MM.1S (cell line): ENCODE data around the gene MRC1.
"Not testable (repeated sequence)": the region's sequence is repeated elsewhere in the genome, so short reads cannot be mapped to it uniquely, and the experiment has no call there.

ENCODE experiments used
- DNase-seq: peaks from one replicate; pipeline ENCODE4 v3.0.0-alpha.2; 2015
- H2AFZ ChIP-seq: fragments of 300-600 bp; sonication (generic); 2 replicates; pipeline ENCODE4 v1.6.0; 2016; ENCODE audit warnings: antibody characterized with exemption, low read length
- H3F3A ChIP-seq: fragments of 300-600 bp; sonication (generic); 2 replicates; pipeline ENCODE4 v1.6.1; 2016; ENCODE audit warnings: mild to moderate bottlenecking, antibody characterized with exemption, low read length, moderate library complexity, mixed read lengths; ENCODE audit not compliant: insufficient read depth
- H3K27ac ChIP-seq: fragments of 300-600 bp; sonication (generic); 2 replicates; pipeline ENCODE4 v1.5.1; 2016; ENCODE audit warnings: mild to moderate bottlenecking, low read length
- H3K27me3 ChIP-seq: fragments of 300-600 bp; sonication (generic); replicated peaks from 2 replicates; pipeline ENCODE4 v1.6.0; 2016; ENCODE audit warnings: low read length; ENCODE audit not compliant: insufficient read depth
- H3K36me3 ChIP-seq: fragments of 300-600 bp; sonication (generic); replicated peaks from 2 replicates; pipeline ENCODE4 v1.6.1; 2016; ENCODE audit warnings: mild to moderate bottlenecking, low read length, mixed read lengths; ENCODE audit not compliant: insufficient read depth
- H3K4me1 ChIP-seq: fragments of 300-600 bp; sonication (generic); 2 replicates; pipeline ENCODE4 v1.6.1; 2016; ENCODE audit warnings: low read length, mixed read lengths
- H3K4me2 ChIP-seq: fragments of 300-600 bp; sonication (generic); 2 replicates; pipeline ENCODE4 v1.6.0; 2016; ENCODE audit warnings: low read depth, low read length
- H3K4me3 ChIP-seq: fragments of 300-600 bp; sonication (generic); 2 replicates; pipeline ENCODE4 v1.5.1; 2016; ENCODE audit warnings: low read length, mixed read lengths
- H3K79me2 ChIP-seq: fragments of 300-600 bp; sonication (generic); 2 replicates; pipeline ENCODE4 v1.6.1; 2016; ENCODE audit warnings: mixed run types, low read length, mixed read lengths
- H3K9ac ChIP-seq: fragments of 300-600 bp; sonication (generic); 2 replicates; pipeline ENCODE4 v1.6.1; 2016; ENCODE audit warnings: low read length, mixed read lengths
- H3K9me2 ChIP-seq: fragments of 300-600 bp; sonication (generic); replicated peaks from 2 replicates; pipeline ENCODE4 v1.6.1; 2016; ENCODE audit warnings: mild to moderate bottlenecking, low read length, mixed read lengths; ENCODE audit not compliant: insufficient read depth
- H3K9me3 ChIP-seq: fragments of 300-600 bp; sonication (generic); replicated peaks from 2 replicates; pipeline ENCODE4 v1.6.1; 2016; ENCODE audit warnings: mild to moderate bottlenecking, low read length, mixed read lengths; ENCODE audit not compliant: insufficient read depth
- H4K20me1 ChIP-seq: fragments of 300-600 bp; sonication (generic); 2 replicates; pipeline ENCODE4 v1.6.1; 2016; ENCODE audit warnings: mild to moderate bottlenecking, low read length, moderate library complexity, mixed read lengths; ENCODE audit not compliant: insufficient read depth
- EZH2 ChIP-seq: fragments of 300-600 bp; sonication (generic); optimal IDR thresholded peaks from 2 replicates; pipeline ENCODE3; 2017; ENCODE audit warnings: low read depth, mild to moderate bottlenecking, antibody characterized with exemption, low read length, mixed read lengths
- EZH2phosphoT487 ChIP-seq: fragments of 300-600 bp; sonication (generic); IDR thresholded peaks from 2 replicates; pipeline ENCODE4 v1.6.1; 2018; ENCODE audit warnings: antibody characterized with exemption, low read length
- TF ChIP-seq, protein P1 (sequence below): fragments of 300-600 bp; sonication (generic); IDR thresholded peaks from 2 replicates; pipeline ENCODE4 v1.5.1; 2016; ENCODE audit warnings: antibody characterized with exemption, low read length, mixed read lengths

MRC1 gene

GRCh38 chr10:17950726-17951125 is 141.6 kb downstream of the MRC1 start:
- Histone ChIP-seq H3K36me3 (no peaks in the 10 kb centered on the region), H2AFZ (no peak overlapping the region), H4K20me1 (no peaks in the 10 kb centered on the region)

DNA sequence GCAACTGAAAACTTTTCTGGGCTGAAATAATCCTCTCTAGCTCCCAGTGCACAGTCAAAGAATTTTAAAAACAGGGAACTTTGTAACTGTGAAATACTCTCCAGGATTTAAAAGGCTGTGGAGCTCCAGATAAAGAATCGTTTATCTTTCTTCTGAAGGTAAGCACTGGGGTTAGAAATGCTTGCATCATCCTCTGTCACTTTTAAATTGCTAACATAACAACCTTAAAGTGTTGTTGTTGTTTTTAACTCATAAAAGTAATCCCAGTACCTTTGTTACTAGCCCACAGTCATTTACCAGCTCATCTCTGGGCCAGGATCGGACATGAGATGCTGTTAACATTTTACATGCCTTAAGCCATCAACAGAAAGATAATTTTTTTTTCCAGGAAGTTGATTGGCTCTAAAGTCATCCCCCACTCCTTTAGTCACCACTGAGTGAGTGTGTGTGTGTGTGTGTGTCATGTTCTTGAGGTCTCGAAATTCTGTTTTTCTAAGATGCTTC is 142.8 kb downstream of the MRC1 start, which contains the start of gene SLC39A12:
Gene SLC39A12 (plus strand): TSS at position 51 of the 504 bp plus-strand sequence. CDS start 1,359 bp downstream, outside the sequence.
- Histone ChIP-seq H3K36me3 (no peaks in the 10 kb centered on the region), H3K9ac (no peak within 1 kb of the TSS), H3K4me3 (no peak within 1 kb of the TSS), H3K27ac (no peak within 1 kb of the TSS), H3K9me2 (no peaks in the 10 kb centered on the region), H3F3A (no peaks in the 10 kb centered on the region), H3K4me1 (no peaks in the 10 kb centered on the region), H3K79me2 (no peaks in the 10 kb centered on the region), H4K20me1 (no peaks in the 10 kb centered on the region), H3K4me2 (no peak within 1 kb of the TSS), H3K9me3 (no peaks in the 10 kb centered on the region), H2AFZ (no peak within 1 kb of the TSS), H3K27me3 (no peaks in the 10 kb centered on the region)
- DNase-seq, result no peak
- TF ChIP-seq EZH2phosphoT487, result no peak
- TF ChIP-seq, protein P1, sequence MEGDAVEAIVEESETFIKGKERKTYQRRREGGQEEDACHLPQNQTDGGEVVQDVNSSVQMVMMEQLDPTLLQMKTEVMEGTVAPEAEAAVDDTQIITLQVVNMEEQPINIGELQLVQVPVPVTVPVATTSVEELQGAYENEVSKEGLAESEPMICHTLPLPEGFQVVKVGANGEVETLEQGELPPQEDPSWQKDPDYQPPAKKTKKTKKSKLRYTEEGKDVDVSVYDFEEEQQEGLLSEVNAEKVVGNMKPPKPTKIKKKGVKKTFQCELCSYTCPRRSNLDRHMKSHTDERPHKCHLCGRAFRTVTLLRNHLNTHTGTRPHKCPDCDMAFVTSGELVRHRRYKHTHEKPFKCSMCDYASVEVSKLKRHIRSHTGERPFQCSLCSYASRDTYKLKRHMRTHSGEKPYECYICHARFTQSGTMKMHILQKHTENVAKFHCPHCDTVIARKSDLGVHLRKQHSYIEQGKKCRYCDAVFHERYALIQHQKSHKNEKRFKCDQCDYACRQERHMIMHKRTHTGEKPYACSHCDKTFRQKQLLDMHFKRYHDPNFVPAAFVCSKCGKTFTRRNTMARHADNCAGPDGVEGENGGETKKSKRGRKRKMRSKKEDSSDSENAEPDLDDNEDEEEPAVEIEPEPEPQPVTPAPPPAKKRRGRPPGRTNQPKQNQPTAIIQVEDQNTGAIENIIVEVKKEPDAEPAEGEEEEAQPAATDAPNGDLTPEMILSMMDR, result no peak
- TF ChIP-seq EZH2, result no peak

More at GRCh38 chr10:17950726-17951125, 141.6 kb downstream of the MRC1 start:
- Histone ChIP-seq H3K79me2 (no peaks in the 10 kb centered on the region), H3K4me2 (no peak overlapping the region), H3K9me2 (no peaks in the 10 kb centered on the region), H3K4me3 (no peak overlapping the region), H3K27ac (no peak overlapping the region), H3F3A (no peaks in the 10 kb centered on the region), H3K9ac (no peak overlapping the region), H3K27me3 (no peaks in the 10 kb centered on the region), H3K9me3 (no peaks in the 10 kb centered on the region), H3K4me1 (no peaks in the 10 kb centered on the region)
- no peak for DNase-seq
- no peak for TF ChIP-seq EZH2
- TF ChIP-seq EZH2phosphoT487, result no peak
- TF ChIP-seq, protein P1, result no peak

DNA sequence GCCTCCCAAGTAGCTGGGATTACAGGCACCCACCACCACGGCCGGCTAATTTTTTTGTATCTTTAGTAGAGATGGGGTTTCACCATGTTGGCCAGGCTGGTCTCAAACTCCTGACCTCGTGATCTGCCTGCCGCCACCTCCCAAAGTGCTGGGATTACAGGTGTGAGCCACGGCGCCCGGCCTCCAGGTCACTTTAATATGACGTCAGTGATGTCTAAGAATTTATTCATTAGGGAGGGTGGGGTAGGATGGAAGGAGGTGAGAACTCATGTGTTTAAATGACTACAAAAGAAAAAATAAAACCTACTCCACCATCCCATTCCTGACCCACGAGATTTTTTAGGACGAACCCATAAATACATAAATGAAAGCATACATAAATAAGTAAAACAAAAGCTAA is 145.2 kb downstream of the MRC1 start:
- H3K4me1 ChIP-seq, H3K79me2 ChIP-seq, H3K9me2 ChIP-seq, H3K27ac ChIP-seq, DNase-seq, H3K4me3 ChIP-seq, H2AFZ ChIP-seq, H3K9me3 ChIP-seq, H3K36me3 ChIP-seq, H3K27me3 ChIP-seq, H4K20me1 ChIP-seq, H3F3A ChIP-seq, H3K9ac ChIP-seq, H3K4me2 ChIP-seq: not testable (repeated sequence)

GRCh38 chr10:17954861-17955260 is 145.7 kb downstream of the MRC1 start:
- no peak overlapping the region for H3K9ac ChIP-seq
- no peak overlapping the region for H3K4me3 ChIP-seq
- TF ChIP-seq EZH2phosphoT487 (no peak), EZH2 (no peak)
- TF ChIP-seq, protein P1, result no peak
- no peaks in the 10 kb centered on the region for H3K27me3 ChIP-seq
- no peak overlapping the region for H2AFZ ChIP-seq
- no peaks in the 10 kb centered on the region for H3K9me2 ChIP-seq
- H3F3A ChIP-seq, result no peaks in the 10 kb centered on the region
- no peaks in the 10 kb centered on the region for H4K20me1 ChIP-seq
- no peak for DNase-seq
- no peak overlapping the region for H3K4me2 ChIP-seq
- H3K36me3 ChIP-seq, result no peaks in the 10 kb centered on the region
- H3K4me1 ChIP-seq, result no peaks in the 10 kb centered on the region
- no peaks in the 10 kb centered on the region for H3K9me3 ChIP-seq
- H3K27ac ChIP-seq, result no peak overlapping the region
- H3K79me2 ChIP-seq, result no peaks in the 10 kb centered on the region
